ENCODE measurements around the gene CNIH1. TPM values are rescaled to one million over a fixed set of nuclear protein-coding genes. Genes with fewer than 3 reads are reported as not detected.

Gene CNIH1
- total and polyA plus RNA-seq, 2 of the 13 experiments (the other 11 are each of a cell fraction or from before 2014, with no cell fraction given): 166 to 421 TPM

GRCh38 chr14:54424479-54424901, 16.7 kb downstream of the CNIH1 start (continued):
- TF ChIP-seq ZNF800 (CRISPR knock-in tag; IDR thresholded peaks at IDR 0.05) (no peak), USF2 (IDR thresholded peaks at IDR 0.05; ENCODE audit: low read depth, low read length) (no peak), USF2 (CRISPR knock-in tag; IDR thresholded peaks at IDR 0.05; ENCODE audit: borderline replicate concordance) (no peak), PRDM10 (CRISPR knock-in tag; IDR thresholded peaks at IDR 0.05; ENCODE audit: low read depth) (no peak), CTCF (CRISPR knock-in tag; IDR thresholded peaks at IDR 0.05) (no peak), ZIK1 (CRISPR knock-in tag; IDR thresholded peaks at IDR 0.05; ENCODE audit: borderline replicate concordance, low read depth) (no peak), NFRKB (IDR thresholded peaks at IDR 0.05) (no peak), ZBTB44 (CRISPR knock-in tag; IDR thresholded peaks at IDR 0.05) (no peak), PHF5A (CRISPR knock-in tag; IDR thresholded peaks at IDR 0.05; ENCODE audit: low read depth, unreplicated experiment) (no peak), ZNF691 (CRISPR knock-in tag; IDR thresholded peaks at IDR 0.05; ENCODE audit: borderline replicate concordance, low read depth) (no peak), SALL1 (CRISPR knock-in tag; IDR thresholded peaks at IDR 0.05) (peak; percentile 84; the same call in 1 of the 2 replicates), CENPBD1 (CRISPR knock-in tag; IDR thresholded peaks at IDR 0.05; ENCODE audit: borderline replicate concordance, low read depth) (no peak), ZNF180 (CRISPR knock-in tag; IDR thresholded peaks at IDR 0.05; ENCODE audit: borderline replicate concordance, low read depth) (no peak), ZNF546 (CRISPR knock-in tag; conservative IDR thresholded peaks at IDR 0.05) (no peak), ZNF136 (CRISPR knock-in tag; IDR thresholded peaks at IDR 0.05; ENCODE audit: low read depth) (no peak), HOXA9 (CRISPR knock-in tag; IDR thresholded peaks at IDR 0.05; ENCODE audit: borderline replicate concordance) (no peak)

All from HepG2 (cell line).